ENCODE data around the gene SLC25A22.

Gene SLC25A22

DNA sequence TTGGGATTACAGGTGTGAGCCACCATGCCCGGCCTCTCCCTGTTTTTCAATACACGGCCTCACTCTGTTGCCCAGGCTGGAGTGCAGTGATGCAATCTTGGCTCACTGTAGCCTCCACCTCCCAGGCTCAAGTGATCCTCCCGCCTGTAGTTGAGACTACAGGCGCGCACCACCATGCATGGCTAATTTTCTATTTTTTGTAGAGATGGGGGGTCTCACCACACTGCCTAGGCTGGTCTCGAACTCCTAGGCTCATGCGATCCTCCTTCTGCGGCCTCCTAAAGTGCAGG lies 32.3 kb downstream of the SLC25A22 start:
- TF ChIP-seq, protein P1, sequence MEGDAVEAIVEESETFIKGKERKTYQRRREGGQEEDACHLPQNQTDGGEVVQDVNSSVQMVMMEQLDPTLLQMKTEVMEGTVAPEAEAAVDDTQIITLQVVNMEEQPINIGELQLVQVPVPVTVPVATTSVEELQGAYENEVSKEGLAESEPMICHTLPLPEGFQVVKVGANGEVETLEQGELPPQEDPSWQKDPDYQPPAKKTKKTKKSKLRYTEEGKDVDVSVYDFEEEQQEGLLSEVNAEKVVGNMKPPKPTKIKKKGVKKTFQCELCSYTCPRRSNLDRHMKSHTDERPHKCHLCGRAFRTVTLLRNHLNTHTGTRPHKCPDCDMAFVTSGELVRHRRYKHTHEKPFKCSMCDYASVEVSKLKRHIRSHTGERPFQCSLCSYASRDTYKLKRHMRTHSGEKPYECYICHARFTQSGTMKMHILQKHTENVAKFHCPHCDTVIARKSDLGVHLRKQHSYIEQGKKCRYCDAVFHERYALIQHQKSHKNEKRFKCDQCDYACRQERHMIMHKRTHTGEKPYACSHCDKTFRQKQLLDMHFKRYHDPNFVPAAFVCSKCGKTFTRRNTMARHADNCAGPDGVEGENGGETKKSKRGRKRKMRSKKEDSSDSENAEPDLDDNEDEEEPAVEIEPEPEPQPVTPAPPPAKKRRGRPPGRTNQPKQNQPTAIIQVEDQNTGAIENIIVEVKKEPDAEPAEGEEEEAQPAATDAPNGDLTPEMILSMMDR (IDR thresholded peaks at IDR 0.05; ENCODE audit: insufficient read depth, low read length), result no peak
- TF ChIP-seq GABPA (IDR thresholded peaks at IDR 0.05; ENCODE audit: low read depth) (no peak), POLR2AphosphoS5 (IDR thresholded peaks at IDR 0.05; ENCODE audit: low read depth) (no peak), SPI1 (IDR thresholded peaks at IDR 0.05; ENCODE audit: borderline replicate concordance, low read depth) (no peak)
- TF ChIP-seq, protein P2, sequence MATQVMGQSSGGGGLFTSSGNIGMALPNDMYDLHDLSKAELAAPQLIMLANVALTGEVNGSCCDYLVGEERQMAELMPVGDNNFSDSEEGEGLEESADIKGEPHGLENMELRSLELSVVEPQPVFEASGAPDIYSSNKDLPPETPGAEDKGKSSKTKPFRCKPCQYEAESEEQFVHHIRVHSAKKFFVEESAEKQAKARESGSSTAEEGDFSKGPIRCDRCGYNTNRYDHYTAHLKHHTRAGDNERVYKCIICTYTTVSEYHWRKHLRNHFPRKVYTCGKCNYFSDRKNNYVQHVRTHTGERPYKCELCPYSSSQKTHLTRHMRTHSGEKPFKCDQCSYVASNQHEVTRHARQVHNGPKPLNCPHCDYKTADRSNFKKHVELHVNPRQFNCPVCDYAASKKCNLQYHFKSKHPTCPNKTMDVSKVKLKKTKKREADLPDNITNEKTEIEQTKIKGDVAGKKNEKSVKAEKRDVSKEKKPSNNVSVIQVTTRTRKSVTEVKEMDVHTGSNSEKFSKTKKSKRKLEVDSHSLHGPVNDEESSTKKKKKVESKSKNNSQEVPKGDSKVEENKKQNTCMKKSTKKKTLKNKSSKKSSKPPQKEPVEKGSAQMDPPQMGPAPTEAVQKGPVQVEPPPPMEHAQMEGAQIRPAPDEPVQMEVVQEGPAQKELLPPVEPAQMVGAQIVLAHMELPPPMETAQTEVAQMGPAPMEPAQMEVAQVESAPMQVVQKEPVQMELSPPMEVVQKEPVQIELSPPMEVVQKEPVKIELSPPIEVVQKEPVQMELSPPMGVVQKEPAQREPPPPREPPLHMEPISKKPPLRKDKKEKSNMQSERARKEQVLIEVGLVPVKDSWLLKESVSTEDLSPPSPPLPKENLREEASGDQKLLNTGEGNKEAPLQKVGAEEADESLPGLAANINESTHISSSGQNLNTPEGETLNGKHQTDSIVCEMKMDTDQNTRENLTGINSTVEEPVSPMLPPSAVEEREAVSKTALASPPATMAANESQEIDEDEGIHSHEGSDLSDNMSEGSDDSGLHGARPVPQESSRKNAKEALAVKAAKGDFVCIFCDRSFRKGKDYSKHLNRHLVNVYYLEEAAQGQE (IDR thresholded peaks at IDR 0.05; ENCODE audit: insufficient replicate concordance, low read depth), result no peak
- Histone ChIP-seq H3K27me3 (ENCODE audit: insufficient read depth, poor library complexity, severe bottlenecking) (no peaks in the 10 kb centered on the region), H3K4me3 (replicated peaks; ENCODE audit: insufficient read depth, low read length) (no peak overlapping the region), H3K27ac (replicated peaks) (no peak overlapping the region)
- no peak for DNase-seq (ENCODE audit: low read depth in 1 of 2, low spot score in 1 of 2)

DNA sequence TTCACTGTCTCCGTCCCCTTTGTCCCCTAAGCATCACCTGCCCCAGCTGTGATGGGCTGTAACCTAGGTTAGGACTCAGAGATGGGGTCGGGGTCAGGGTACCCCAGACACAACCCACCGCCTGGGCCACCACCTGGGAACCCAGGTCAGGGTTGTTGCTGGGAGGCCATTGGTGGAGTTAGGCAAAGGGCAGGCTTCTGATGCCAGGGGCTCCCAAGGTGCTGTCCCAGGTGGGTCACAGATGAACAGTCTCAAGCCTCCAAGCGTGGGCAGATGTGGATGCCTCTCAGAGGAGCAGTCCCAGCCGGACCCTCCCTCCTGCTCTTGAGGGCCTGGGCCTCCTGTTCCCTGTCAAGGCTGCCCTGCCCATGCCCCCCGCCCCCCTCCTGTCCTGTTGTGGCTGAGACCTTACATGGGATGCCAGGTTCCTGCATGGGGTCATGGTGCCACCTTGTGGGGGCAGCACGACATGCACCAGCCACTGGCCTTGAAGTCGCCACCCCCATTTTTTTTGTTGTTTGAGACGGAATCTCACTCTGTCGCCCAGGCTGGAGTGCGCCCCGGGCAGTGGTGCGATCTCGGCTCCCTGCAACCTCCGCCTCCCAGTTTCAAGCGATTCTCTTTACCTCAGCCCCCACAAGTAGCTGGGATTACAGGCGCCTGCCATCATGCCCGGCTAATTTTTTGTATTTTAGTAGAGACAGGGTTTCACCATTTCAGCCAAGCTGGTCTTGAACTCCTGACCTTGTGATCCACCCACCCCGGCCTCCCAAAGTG lies 32.9 kb downstream of the SLC25A22 start:
- H3K4me3 ChIP-seq (replicated peaks; ENCODE audit: insufficient read depth, low read length), result no peak overlapping the region
- DNase-seq (ENCODE audit: low read depth in 1 of 2, low spot score in 1 of 2), result peak; percentile 70 to 81
- TF ChIP-seq, protein P1 (IDR thresholded peaks at IDR 0.05; ENCODE audit: insufficient read depth, low read length), result peak; percentile 29
- no peak for TF ChIP-seq GABPA (IDR thresholded peaks at IDR 0.05; ENCODE audit: low read depth)
- TF ChIP-seq, protein P2 (IDR thresholded peaks at IDR 0.05; ENCODE audit: insufficient replicate concordance, low read depth), result no peak
- TF ChIP-seq POLR2AphosphoS5 (IDR thresholded peaks at IDR 0.05; ENCODE audit: low read depth), result peak; percentile 94
- TF ChIP-seq SPI1 (IDR thresholded peaks at IDR 0.05; ENCODE audit: borderline replicate concordance, low read depth), result no peak
- H3K27me3 ChIP-seq (ENCODE audit: insufficient read depth, poor library complexity, severe bottlenecking), result no peaks in the 10 kb centered on the region
- H3K27ac ChIP-seq (replicated peaks), result 0 out of 2 replicates have a peak overlapping the region, but pooled peaks have one; percentile 4

DNA sequence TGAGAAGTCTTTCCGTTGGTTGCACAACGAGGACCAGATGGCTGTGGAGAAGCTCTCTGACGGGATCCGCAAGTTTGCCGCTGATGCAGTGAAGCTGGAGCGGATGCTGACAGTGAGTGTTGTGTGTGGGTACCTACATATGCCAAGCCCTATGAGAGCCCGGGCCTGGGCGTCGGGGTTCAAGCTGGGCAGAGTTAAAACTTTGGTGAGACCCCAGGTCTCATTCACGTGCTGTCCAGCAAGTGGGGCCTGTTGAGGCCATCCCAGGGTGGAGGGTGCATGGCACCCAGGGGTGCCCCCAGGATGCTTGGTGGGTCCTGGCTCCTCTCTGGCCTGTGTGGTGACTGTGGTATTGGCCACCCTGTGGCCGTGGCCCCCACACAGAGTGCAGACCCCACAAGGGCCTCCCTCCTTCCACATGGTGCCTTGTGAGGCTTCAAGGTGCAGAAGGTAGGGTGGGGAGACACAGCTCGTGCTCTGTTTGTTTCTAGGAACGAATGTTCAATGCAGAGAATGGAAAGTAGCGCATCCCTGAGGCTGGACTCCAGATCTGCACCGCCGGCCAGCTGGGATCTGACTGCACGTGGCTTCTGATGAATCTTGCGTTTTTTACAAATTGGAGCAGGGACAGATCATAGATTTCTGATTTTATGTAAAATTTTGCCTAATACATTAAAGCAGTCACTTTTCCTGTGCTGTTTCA lies 33.6 kb downstream of the SLC25A22 start:
- Histone ChIP-seq H3K4me3 (replicated peaks; ENCODE audit: insufficient read depth, low read length) (no peak overlapping the region), H3K27me3 (ENCODE audit: insufficient read depth, poor library complexity, severe bottlenecking) (no peaks in the 10 kb centered on the region), H3K27ac (replicated peaks) (no peak overlapping the region)
- TF ChIP-seq GABPA (IDR thresholded peaks at IDR 0.05; ENCODE audit: low read depth), result no peak
- TF ChIP-seq POLR2AphosphoS5 (IDR thresholded peaks at IDR 0.05; ENCODE audit: low read depth), result no peak
- no peak for TF ChIP-seq SPI1 (IDR thresholded peaks at IDR 0.05; ENCODE audit: borderline replicate concordance, low read depth)
- TF ChIP-seq, protein P2 (IDR thresholded peaks at IDR 0.05; ENCODE audit: insufficient replicate concordance, low read depth), result no peak
- TF ChIP-seq, protein P1 (IDR thresholded peaks at IDR 0.05; ENCODE audit: insufficient read depth, low read length), result no peak
- no peak for DNase-seq (ENCODE audit: low read depth in 1 of 2, low spot score in 1 of 2)
